Neural cell (in vitro differentiated cells): ENCODE data around the gene PGA4. TPM values are rescaled to one million over a fixed set of nuclear protein-coding genes. Genes with fewer than 3 reads are reported as not detected.

ENCODE experiments used
- H2AFZ ChIP-seq: fragments of 200-600, 300-800 bp; sonication (generic), shearing (Covaris generic); 2 replicates; pipeline ENCODE4 v1.6.0; 2014; ENCODE audit warnings: low read depth, mild to moderate bottlenecking, antibody characterized with exemption, low read length, moderate library complexity
- H3F3A ChIP-seq: fragments of 200-600 bp; shearing (Covaris generic); 2 replicates; pipeline ENCODE4 v1.6.1; 2016; ENCODE audit warnings: mild to moderate bottlenecking, moderate library complexity, mixed read lengths, antibody characterized with exemption, low read length; ENCODE audit not compliant: insufficient read depth, poor library complexity, severe bottlenecking
- H3K27ac ChIP-seq: fragments of 200-600, 300-800 bp; sonication (generic), shearing (Covaris generic); 2 replicates; pipeline ENCODE4 v1.5.1; 2014; ENCODE audit warnings: mild to moderate bottlenecking, low read length, moderate library complexity
- H3K27me3 ChIP-seq: fragments of 300-800, 200-600 bp; sonication (generic), shearing (Covaris generic); 2 replicates; pipeline ENCODE4 v1.6.0; 2014; ENCODE audit warnings: mild to moderate bottlenecking, low read depth, low read length, moderate library complexity; ENCODE audit not compliant: insufficient read depth
- H3K36me3 ChIP-seq: fragments of 300-800, 200-600 bp; sonication (generic), shearing (Covaris generic); 2 replicates; pipeline ENCODE4 v1.5.1; 2014; ENCODE audit warnings: mild to moderate bottlenecking, antibody characterized with exemption, low read length, moderate library complexity; ENCODE audit not compliant: insufficient read depth
- H3K4me2 ChIP-seq: fragments of 300-800, 200-600 bp; sonication (generic), shearing (Covaris generic); 2 replicates; pipeline ENCODE4 v1.6.0; 2014; ENCODE audit warnings: mild to moderate bottlenecking, low read length
- H3K4me3 ChIP-seq: fragments of 300-800, 200-600 bp; sonication (generic), shearing (Covaris generic); 2 replicates; pipeline ENCODE4 v1.5.1; 2014; ENCODE audit warnings: mild to moderate bottlenecking, low read length, moderate library complexity
- H3K79me2 ChIP-seq: fragments of 200-600 bp; shearing (Covaris generic); replicated peaks from 2 replicates; pipeline ENCODE4 v1.6.0; 2014; ENCODE audit warnings: mild to moderate bottlenecking, low read length, moderate library complexity; ENCODE audit not compliant: insufficient read depth
- H3K9ac ChIP-seq: fragments of 300-800, 200-600 bp; sonication (generic), shearing (Covaris generic); 2 replicates; pipeline ENCODE4 v1.6.1; 2016; ENCODE audit warnings: mild to moderate bottlenecking, low read length, mixed read lengths
- H3K9me2 ChIP-seq: fragments of 200-600 bp; shearing (Covaris generic); 2 replicates; pipeline ENCODE4 v1.6.1; 2016; ENCODE audit warnings: mild to moderate bottlenecking, low read length, mixed read lengths; ENCODE audit not compliant: insufficient read depth
- H3K9me3 ChIP-seq: fragments of 200-600, 300-800 bp; sonication (generic), shearing (Covaris generic); 2 replicates; pipeline ENCODE4 v1.6.1; 2016; ENCODE audit warnings: mild to moderate bottlenecking, mixed run types, low read length, moderate library complexity, mixed read lengths
- H4K20me1 ChIP-seq: fragments of 200-600 bp; shearing (Covaris generic); 2 replicates; pipeline ENCODE4 v1.6.1; 2016; ENCODE audit warnings: mild to moderate bottlenecking, mixed run types; ENCODE audit not compliant: insufficient read depth
- EP300 ChIP-seq: fragments of 450-650 bp; conservative IDR thresholded peaks from 2 replicates; pipeline ENCODE4 v1.6.1; 2014; ENCODE audit warnings: antibody characterized with exemption, mild to moderate bottlenecking, moderate library complexity; ENCODE audit not compliant: poor library complexity, severe bottlenecking
- EZH2 ChIP-seq: fragments of 200-600, 300-800 bp; shearing (Covaris generic), sonication (generic); IDR thresholded peaks from 2 replicates; pipeline ENCODE4 v1.6.1; 2014; ENCODE audit warnings: antibody characterized with exemption, low read length, borderline replicate concordance, mild to moderate bottlenecking; ENCODE audit not compliant: insufficient read depth, poor library complexity, severe bottlenecking
- MXI1 ChIP-seq: fragments of 450-650 bp; conservative IDR thresholded peaks from 2 replicates; pipeline ENCODE4 v1.6.1; 2014; ENCODE audit warnings: antibody characterized with exemption, mild to moderate bottlenecking; ENCODE audit not compliant: poor library complexity, severe bottlenecking
- POLR2AphosphoS5 ChIP-seq: IDR thresholded peaks from 2 replicates; pipeline ENCODE4 v1.6.1; 2012
- RAD21 ChIP-seq: fragments of 450-650 bp; conservative IDR thresholded peaks from 2 replicates; pipeline ENCODE4 v1.6.1; 2014; ENCODE audit warnings: antibody characterized with exemption, mild to moderate bottlenecking, moderate library complexity
- SMC3 ChIP-seq: fragments of 450-650 bp; conservative IDR thresholded peaks from 2 replicates; pipeline ENCODE4 v1.6.1; 2014; ENCODE audit warnings: antibody characterized with exemption, mild to moderate bottlenecking, moderate library complexity; ENCODE audit not compliant: poor library complexity
- TAF1 ChIP-seq: IDR thresholded peaks from 2 replicates; pipeline ENCODE4 v1.6.1; 2012; ENCODE audit warnings: low read depth
- polyA plus RNA-seq: library from polyadenylated mRNA; depleted of rRNA; stranded (reverse); fragments of >200 nt; gene quantifications from 2 replicates; pipeline ENCODE4 v1.2.3, GENCODE V29; 2014
- TF ChIP-seq, protein P1 (sequence below): IDR thresholded peaks from 2 replicates; pipeline ENCODE4 v1.6.1; 2012; ENCODE audit warnings: borderline replicate concordance
- TF ChIP-seq, protein P2 (sequence below): fragments of 450-650 bp; IDR thresholded peaks from 2 replicates; pipeline ENCODE4 v1.5.1; 2014; ENCODE audit warnings: antibody characterized with exemption, mild to moderate bottlenecking, moderate library complexity; ENCODE audit not compliant: poor library complexity, severe bottlenecking

The PGA4 gene
- polyA plus RNA-seq, 1 donor from 2014 or later: not detected

DNA sequence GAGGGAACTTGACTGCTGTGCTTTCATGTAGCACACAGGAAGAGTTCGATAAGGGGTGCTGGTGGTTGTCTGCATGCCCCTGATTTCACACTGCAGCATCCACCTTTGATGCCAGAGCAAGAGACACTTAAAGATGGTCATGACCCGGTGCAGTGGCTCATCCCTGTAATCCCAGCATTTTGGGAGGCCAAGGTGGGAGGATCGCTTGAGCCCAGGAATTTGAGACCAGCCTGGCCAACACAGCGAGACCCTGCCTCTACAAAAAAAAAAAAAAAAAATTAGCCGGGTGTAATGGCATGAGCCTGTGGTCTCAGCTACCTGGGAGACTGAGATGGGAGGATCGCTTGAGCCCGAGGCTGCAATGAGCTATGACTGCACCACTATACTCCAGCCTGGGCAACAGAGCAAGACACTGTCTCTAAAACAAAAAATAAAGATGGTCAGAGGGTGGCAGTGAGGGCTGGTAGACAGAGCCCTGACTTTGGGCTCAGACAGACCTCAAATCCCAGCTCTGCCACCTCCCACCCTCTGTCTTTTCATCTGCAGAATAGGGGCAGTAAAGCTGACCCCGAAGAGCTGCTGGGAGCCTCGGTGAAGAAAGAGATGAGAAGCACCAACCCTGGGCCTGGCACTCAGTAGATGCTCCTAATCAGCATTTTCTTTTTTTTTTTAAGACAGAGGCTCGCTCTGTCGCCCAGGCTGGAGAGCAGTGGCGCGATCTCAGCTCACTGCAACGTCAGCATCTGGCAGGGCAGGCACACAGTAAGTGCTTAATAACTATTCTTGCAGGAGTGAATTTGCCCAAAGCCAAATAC lies 55.2 kb downstream of the PGA4 start:
- TF ChIP-seq EZH2 (no peak), MXI1 (no peak), EP300 (no peak), SMC3 (no peak), RAD21 (no peak)
- TF ChIP-seq, protein P1, sequence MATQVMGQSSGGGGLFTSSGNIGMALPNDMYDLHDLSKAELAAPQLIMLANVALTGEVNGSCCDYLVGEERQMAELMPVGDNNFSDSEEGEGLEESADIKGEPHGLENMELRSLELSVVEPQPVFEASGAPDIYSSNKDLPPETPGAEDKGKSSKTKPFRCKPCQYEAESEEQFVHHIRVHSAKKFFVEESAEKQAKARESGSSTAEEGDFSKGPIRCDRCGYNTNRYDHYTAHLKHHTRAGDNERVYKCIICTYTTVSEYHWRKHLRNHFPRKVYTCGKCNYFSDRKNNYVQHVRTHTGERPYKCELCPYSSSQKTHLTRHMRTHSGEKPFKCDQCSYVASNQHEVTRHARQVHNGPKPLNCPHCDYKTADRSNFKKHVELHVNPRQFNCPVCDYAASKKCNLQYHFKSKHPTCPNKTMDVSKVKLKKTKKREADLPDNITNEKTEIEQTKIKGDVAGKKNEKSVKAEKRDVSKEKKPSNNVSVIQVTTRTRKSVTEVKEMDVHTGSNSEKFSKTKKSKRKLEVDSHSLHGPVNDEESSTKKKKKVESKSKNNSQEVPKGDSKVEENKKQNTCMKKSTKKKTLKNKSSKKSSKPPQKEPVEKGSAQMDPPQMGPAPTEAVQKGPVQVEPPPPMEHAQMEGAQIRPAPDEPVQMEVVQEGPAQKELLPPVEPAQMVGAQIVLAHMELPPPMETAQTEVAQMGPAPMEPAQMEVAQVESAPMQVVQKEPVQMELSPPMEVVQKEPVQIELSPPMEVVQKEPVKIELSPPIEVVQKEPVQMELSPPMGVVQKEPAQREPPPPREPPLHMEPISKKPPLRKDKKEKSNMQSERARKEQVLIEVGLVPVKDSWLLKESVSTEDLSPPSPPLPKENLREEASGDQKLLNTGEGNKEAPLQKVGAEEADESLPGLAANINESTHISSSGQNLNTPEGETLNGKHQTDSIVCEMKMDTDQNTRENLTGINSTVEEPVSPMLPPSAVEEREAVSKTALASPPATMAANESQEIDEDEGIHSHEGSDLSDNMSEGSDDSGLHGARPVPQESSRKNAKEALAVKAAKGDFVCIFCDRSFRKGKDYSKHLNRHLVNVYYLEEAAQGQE: no peak
- Histone ChIP-seq H3K9me3 (no peaks in the 10 kb centered on the region), H3K27me3 (no peaks in the 10 kb centered on the region), H3K9ac (no peak overlapping the region), H3K27ac (no peak overlapping the region), H2AFZ (no peak overlapping the region), H3K36me3 (no peaks in the 10 kb centered on the region), H3F3A (no peaks in the 10 kb centered on the region), H4K20me1 (no peaks in the 10 kb centered on the region), H3K4me2 (no peak overlapping the region), H3K4me3 (no peak overlapping the region), H3K79me2 (no peaks in the 10 kb centered on the region), H3K9me2 (no peaks in the 10 kb centered on the region)

DNA sequence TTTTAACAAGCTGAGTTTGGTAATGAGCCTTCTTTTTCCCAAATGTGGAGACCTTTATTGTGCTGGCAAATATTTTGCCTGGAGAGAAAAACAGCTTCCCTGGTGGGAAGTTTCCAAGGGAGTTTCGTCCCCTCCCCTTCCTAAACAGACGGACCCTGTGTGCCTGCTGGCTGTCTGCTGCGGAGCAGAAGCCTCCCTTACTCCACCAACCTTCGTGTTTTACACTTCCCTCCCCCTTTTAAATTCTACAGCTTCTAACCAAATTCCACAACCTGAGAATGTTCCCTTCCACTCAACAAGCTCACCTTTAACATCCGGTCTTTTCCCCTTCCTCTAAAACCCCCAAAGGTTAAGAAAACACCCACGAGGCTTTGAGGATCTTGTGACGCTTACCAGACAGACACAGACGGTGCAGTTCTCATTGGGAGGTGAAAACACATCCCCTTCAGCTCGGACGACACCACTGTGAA lies 55.9 kb downstream of the PGA4 start:
- Histone ChIP-seq H3K9ac (no peak overlapping the region), H3K9me3 (no peaks in the 10 kb centered on the region), H4K20me1 (no peaks in the 10 kb centered on the region), H3F3A (no peaks in the 10 kb centered on the region), H3K79me2 (no peaks in the 10 kb centered on the region), H2AFZ (no peak overlapping the region), H3K4me3 (no peak overlapping the region), H3K27ac (no peak overlapping the region), H3K36me3 (no peaks in the 10 kb centered on the region), H3K4me2 (no peak overlapping the region), H3K27me3 (no peaks in the 10 kb centered on the region), H3K9me2 (no peaks in the 10 kb centered on the region)
- TF ChIP-seq EP300 (no peak), MXI1 (no peak), RAD21 (no peak), SMC3 (no peak), TAF1 (no peak), POLR2AphosphoS5 (no peak), EZH2 (no peak)
- TF ChIP-seq, protein P1: no peak
- TF ChIP-seq, protein P2, sequence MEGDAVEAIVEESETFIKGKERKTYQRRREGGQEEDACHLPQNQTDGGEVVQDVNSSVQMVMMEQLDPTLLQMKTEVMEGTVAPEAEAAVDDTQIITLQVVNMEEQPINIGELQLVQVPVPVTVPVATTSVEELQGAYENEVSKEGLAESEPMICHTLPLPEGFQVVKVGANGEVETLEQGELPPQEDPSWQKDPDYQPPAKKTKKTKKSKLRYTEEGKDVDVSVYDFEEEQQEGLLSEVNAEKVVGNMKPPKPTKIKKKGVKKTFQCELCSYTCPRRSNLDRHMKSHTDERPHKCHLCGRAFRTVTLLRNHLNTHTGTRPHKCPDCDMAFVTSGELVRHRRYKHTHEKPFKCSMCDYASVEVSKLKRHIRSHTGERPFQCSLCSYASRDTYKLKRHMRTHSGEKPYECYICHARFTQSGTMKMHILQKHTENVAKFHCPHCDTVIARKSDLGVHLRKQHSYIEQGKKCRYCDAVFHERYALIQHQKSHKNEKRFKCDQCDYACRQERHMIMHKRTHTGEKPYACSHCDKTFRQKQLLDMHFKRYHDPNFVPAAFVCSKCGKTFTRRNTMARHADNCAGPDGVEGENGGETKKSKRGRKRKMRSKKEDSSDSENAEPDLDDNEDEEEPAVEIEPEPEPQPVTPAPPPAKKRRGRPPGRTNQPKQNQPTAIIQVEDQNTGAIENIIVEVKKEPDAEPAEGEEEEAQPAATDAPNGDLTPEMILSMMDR: no peak
